C1 segment of cervical spinal cord (tissue), 14 donors: ENCODE measurements around the gene SLC12A4.
"Not testable (repeated sequence)": the region's sequence is repeated elsewhere in the genome, so short reads cannot be mapped to it uniquely, and the experiment has no call there.

Experiments
- DNase-seq, 14 donors: peaks; one replicate each; lab custom pipeline; 2025; lab: John Stamatoyannopoulos, UW

SLC12A4 gene

GRCh38 chr16:67988675-67989074, 20.2 kb upstream of the SLC12A4 start:
- DNase-seq = no peak

DNA sequence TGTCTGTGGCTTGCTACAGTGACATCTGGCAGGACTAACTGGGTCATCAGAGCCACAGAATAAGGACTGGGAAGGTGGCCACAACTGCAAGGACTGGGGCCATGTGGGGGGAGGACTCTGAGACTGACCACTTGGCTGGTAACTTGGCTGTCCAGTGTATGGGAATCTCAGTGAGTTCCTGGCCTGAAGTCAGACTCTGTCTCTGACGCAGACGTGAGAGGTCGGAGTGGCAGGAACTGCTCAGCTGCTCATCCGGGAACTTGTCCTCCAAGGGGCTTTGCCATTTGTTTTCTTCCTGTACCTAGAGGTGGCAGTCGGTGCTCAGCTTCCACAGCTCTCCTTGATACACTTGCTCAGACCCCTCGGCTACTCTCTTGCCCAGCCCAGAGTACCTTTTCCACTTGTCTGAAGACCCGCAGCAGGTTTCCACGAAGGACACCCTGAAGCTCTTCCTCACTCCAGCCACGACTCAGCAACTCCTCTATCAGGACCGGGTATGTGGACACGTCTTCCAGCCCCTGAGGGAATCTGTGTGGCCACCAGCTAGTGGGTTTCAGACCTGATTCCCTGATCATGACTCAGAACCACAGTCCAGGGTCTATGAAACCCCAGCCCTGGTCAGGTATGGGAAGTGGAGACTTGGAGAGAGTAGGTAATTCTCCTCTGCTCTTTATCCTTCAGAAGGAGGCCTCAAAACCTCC, 19.2 kb upstream of the SLC12A4 start:
- peak in 11 of 14 donors; percentile 9 to 66 (median 31) for DNase-seq

GRCh38 chr16:67986949-67987348, 18.5 kb upstream of the SLC12A4 start:
- no peak for DNase-seq

GRCh38 chr16:67982011-67982696, 13.7 kb upstream of the SLC12A4 start:
- DNase-seq = no peak

- DNase-seq = no peak
These were observed 11.7 kb upstream of the SLC12A4 start, which contains the start of gene DPEP3 for GRCh38 chr16:67979955-67980678. Gene DPEP3 (minus strand): TSS chr16:67980499. CDS start chr16:67980380, 119 bp downstream.

DNA sequence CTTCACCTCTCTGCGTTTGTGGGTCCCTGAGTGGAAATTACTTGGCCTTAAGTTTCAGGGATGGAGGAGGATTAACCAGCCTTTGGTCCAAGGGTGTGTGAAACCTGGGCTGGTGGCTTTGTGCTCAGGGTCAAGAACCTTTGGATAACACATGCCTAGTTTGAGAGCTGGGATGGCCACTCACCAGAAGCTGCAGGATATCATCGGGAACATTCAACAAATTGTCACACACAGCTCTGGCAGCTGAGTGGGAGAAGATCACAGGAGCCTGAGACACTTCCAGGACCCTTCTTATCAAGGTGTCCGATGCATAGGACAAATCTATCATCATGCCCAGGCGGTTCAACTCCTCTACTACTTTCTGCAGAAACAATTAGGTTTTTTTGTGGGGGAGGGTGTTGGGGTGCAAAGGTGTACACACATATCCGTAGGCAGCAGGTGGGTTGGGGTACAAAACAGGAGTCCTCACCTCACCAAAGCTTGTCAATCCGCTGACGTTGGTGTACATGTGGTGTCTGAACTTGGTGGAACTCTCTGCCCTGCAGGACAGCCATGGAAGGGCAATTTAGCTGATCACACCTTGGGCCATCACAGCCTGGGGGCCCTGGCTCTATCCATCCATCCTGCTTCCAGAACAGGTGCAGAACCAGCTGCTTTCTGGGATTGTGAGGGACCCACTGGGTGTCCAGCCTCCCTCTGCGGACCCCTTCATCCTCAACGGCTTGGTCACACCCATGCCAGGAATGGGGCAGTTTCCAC, 9.2 kb upstream of the SLC12A4 start:
- DNase-seq = no peak

GRCh38 chr16:67977005-67977404, 8.6 kb upstream of the SLC12A4 start:
- DNase-seq = no peak

- DNase-seq = no peak
These were observed 7.8 kb upstream of the SLC12A4 start for GRCh38 chr16:67976205-67976604.

GRCh38 chr16:67975321-67976105, 7.1 kb upstream of the SLC12A4 start:
- DNase-seq = no peak

- DNase-seq = not testable (repeated sequence)
These were observed 3.8 kb upstream of the SLC12A4 start for GRCh38 chr16:67972285-67972684.

- DNase-seq = no peak
These were observed 2.7 kb upstream of the SLC12A4 start for GRCh38 chr16:67971111-67971510.

- no peak for DNase-seq
These were observed 1.0 kb upstream of the SLC12A4 start for GRCh38 chr16:67969254-67970039.

- DNase-seq = peak in 2 of 14 donors; percentile 59 to 66
These were observed 458 bp downstream of the SLC12A4 start for GRCh38 chr16:67967958-67968399.

DNA sequence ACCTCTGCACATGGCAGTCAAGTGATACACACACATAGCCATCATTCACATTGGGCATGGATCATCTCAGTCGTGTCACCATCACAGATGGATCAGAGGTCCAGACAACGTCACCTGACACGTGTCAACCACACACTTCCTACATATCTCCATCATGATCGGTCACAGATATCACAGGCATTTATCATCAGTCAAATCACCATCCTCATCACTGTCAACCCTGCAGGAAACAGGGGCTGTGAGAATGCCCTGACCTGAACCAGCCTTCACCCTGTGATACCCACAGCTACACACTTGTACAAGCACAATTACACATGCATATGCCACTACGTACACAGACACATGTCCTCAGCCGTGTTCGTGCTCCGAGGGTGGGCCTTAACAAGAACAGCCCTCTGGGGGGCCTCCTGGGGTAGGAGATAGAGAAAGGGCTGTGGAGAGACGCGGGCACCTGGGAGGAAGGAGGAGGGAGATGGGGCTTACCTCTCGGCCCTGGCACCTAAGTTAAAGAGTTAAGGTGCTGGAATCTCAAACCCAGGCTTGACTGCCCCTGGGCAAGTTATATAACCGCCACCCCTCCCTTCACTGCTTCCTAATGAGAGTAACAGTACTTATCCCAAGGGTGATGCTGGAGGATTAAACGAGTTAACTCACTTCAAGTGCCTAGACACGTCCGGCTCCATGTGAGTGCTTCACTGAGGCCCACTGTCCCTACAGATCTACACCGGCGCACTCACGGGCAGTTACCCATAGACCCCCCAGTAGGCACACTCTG, 1.1 kb downstream of the SLC12A4 start:
- no peak for DNase-seq

DNA sequence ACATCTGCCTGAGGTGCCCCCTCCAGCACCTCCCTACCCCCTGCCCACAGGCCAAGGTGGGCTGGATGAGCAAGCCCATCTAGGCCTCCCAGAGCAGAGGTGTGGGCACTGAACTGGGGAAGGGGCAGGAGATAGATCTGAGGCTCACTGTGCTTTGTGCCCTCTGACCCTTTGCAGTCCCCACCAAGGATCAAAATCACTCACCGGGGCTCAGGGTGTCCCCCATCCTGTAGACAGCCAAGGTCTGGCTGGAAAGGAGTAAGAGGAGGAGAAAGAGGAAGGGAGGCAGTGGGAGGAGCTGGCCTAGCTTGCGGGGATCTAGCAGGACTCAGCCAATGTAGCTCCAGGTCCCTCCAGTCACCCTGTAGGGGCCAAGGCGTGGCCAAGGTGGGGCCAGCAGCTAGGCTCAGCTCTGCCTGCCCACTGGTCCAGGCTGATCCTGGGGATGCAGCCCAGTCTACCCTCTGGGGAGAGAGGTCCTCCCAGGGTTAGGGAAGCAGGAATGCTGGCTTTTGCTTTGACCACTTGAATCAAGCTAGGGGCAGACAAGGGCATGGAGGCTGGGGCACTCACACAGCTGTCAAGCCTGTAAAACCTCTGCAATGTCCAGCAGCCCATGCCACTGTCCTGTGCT, 1.8 kb downstream of the SLC12A4 start:
- DNase-seq = no peak

DNA sequence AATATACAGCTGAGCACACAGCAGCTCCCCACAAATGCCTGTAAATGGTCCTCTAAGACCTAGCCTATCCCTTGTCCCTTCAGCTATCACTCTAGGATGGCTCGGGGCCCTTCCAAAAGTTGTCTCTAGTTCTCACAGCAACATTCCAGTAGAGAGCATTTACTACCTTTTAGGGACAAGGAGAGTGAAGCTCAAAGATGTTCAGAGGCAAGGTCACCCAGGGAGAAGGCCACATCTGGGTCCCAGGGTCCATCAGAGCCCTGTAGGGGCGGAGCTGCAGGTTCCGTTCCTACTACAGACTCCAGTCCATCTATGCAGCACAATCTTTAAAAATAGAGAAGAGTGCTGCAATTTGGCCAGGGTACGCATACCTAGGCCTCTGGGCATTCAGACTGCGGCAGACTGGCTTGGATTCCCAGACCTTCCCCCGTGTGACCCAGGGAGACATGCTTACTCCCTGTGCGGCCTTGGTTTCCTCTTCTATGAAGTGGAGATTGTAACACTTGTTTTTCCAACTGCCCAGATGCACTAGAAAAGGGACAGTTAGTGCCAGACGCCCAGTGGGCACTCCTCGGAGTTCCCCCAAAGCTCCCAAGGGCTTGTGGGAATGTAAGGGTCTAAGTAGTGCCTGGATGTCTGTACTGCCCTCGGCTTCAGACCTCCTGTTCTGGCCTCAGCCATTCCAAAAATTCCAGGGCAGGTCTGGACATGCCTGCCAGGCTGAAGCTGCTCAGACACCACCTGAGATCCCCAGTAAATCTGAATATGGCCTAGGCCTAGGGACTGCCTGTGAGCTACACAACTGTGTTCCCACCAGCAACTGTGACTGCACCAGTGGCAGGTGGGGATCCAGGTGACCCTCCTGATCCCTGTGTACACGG, 2.5 kb downstream of the SLC12A4 start:
- DNase-seq = no peak

DNA sequence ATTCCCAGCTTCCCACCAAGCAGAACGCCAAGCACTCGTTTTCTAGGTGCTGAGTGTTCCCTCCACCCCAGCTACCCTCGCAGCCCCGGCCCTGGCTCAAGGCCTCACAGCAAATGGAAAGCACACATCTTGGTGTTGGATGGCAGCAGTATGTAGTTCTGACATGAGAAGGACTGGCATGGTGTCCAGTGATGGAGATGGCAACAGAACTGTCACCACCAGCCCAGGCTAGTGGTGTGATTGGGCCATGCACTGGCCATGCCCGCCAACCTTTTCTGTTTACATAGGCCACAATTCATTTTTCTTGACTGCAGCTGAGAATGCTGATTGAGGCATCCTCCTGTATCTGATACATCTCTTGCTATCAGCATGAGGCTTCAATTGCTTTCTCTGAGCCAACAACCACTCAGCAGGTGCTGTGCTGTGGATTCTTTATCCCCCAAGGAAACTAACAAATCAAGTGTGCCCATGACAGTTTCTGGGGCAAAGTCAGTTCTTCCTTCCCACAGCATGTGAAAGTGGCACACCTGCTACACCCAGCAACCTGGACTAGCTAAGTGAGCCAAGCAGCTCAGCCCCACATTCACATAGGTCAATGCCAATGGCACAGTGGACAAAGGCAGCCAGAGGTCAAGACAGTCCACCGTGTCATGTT, 3.8 kb downstream of the SLC12A4 start:
- no peak for DNase-seq
